Loucy (cell line): ENCODE results near the gene KLK3.

Experiments
- EZH2phosphoT487 ChIP-seq: fragments of 200-600 bp; IDR thresholded peaks from 2 replicates; pipeline ENCODE4 v1.6.1; 2018; ENCODE audit warnings: antibody characterized with exemption, mild to moderate bottlenecking, moderate library complexity, borderline replicate concordance
- TF ChIP-seq, protein P1 (sequence below): fragments of 200-600 bp; sonication (generic); conservative IDR thresholded peaks from 2 replicates; pipeline ENCODE4 v1.5.1; 2014; ENCODE audit warnings: mild to moderate bottlenecking, antibody characterized with exemption, low read length

DNA sequence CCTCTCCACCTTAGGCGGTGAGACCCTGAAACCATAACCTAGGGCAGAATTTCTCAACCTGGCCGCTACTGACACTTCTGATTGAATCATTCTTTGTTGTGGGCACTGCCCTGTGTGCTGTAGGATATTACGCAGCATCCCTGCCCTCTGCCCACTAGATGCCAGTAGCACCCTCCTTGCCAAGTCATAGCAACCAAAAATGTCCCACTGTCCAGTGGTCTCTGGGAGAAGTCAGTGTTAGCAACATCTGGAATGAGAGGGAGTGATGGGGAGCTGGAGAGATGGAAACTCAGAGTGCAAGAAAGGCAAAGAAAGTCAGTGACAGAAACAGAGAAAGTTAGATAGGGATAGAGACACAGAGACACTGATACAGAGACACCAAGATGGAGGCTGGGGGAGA lies 42.9 kb downstream of the KLK3 start:
- TF ChIP-seq, protein P1, sequence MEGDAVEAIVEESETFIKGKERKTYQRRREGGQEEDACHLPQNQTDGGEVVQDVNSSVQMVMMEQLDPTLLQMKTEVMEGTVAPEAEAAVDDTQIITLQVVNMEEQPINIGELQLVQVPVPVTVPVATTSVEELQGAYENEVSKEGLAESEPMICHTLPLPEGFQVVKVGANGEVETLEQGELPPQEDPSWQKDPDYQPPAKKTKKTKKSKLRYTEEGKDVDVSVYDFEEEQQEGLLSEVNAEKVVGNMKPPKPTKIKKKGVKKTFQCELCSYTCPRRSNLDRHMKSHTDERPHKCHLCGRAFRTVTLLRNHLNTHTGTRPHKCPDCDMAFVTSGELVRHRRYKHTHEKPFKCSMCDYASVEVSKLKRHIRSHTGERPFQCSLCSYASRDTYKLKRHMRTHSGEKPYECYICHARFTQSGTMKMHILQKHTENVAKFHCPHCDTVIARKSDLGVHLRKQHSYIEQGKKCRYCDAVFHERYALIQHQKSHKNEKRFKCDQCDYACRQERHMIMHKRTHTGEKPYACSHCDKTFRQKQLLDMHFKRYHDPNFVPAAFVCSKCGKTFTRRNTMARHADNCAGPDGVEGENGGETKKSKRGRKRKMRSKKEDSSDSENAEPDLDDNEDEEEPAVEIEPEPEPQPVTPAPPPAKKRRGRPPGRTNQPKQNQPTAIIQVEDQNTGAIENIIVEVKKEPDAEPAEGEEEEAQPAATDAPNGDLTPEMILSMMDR: no peak
- TF ChIP-seq EZH2phosphoT487: no peak
